Measurements from ENCODE around the gene MPL. TPM values are rescaled to one million over a fixed set of nuclear protein-coding genes. Genes with fewer than 3 reads are reported as not detected.

The MPL gene
- total RNA-seq, 6 donors from 2014 or later: 0.24 to 6.3 (median 0.74) TPM

DNA sequence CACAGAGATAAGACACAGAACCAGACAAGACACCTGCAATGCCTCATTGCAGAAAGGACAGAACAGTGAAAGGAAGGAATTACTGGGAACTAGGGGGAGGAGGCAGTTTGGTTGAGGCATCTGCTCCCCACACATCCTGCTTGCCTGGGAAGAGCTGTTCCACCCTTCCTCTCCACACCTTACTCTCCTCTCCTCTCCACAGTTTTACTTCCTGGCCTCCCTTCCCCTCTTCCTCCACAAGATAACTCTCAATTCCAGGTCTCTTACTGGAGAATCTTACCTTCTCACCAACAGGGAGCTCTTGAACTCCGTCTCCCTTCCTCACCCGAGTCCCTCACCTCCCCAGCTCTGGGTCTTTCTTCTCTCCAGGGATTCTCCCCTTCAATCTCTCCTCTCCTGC is 28.1 kb downstream of the MPL start:
- Histone ChIP-seq H3K36me3 (peaks cover 15 to 49% (median 42%) of the 10 kb centered on the region in 4 donors), H3K9me3 (no peaks in the 10 kb centered on the region), H3K4me1 (peaks cover 25 to 41% (median 31%) of the 10 kb centered on the region in 4 donors), H3K27me3 (no peaks in the 10 kb centered on the region), H3K27ac (peak overlapping the region; percentile 93 to 98 (median 98)), H3K4me3 (peak overlapping the region in 2 of 4 donors; percentile 82 to 90)
- DNase-seq (no peak), ATAC-seq (ENCODE audit: low FRiP score in 2 of 2) (no peak)
- 67 to 79% methylated on average over 2 of the region's 2 CpGs for WGBS, 2 donors
- no peak for TF ChIP-seq POLR2AphosphoS5 (IDR thresholded peaks at IDR 0.05)
- no peak for TF ChIP-seq POLR2A (IDR thresholded peaks at IDR 0.05)
- no peak for TF ChIP-seq EP300 (IDR thresholded peaks at IDR 0.05)
- TF ChIP-seq, protein P1, sequence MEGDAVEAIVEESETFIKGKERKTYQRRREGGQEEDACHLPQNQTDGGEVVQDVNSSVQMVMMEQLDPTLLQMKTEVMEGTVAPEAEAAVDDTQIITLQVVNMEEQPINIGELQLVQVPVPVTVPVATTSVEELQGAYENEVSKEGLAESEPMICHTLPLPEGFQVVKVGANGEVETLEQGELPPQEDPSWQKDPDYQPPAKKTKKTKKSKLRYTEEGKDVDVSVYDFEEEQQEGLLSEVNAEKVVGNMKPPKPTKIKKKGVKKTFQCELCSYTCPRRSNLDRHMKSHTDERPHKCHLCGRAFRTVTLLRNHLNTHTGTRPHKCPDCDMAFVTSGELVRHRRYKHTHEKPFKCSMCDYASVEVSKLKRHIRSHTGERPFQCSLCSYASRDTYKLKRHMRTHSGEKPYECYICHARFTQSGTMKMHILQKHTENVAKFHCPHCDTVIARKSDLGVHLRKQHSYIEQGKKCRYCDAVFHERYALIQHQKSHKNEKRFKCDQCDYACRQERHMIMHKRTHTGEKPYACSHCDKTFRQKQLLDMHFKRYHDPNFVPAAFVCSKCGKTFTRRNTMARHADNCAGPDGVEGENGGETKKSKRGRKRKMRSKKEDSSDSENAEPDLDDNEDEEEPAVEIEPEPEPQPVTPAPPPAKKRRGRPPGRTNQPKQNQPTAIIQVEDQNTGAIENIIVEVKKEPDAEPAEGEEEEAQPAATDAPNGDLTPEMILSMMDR (IDR thresholded peaks at IDR 0.05): no peak

DNA sequence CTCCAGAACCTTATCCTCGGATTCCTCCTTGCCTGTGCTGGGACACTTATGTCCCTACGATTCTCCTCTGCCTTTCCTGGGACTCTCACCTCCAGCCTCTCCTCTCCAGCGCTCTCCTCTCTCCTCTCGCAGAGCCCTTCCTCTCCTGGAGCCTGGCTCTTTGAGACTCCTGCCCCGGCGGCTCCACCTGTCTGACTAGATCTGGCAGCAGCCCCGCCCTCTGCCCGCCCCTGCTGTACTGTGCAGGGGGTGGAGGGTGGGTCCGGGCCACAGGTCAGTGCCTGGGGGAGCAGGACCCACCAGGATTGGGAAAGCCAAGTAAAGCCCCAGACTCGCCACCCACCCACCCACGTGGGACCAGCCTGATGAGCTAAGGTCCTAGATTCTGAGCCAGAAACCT is 28.6 kb downstream of the MPL start:
- Histone ChIP-seq H3K27me3 (no peaks in the 10 kb centered on the region), H3K4me3 (peak overlapping the region in 3 of 4 donors; percentile 82 to 90 (median 88)), H3K9me3 (no peaks in the 10 kb centered on the region), H3K27ac (peak overlapping the region; percentile 93 to 98 (median 98)), H3K4me1 (peaks cover 25 to 41% (median 31%) of the 10 kb centered on the region in 4 donors), H3K36me3 (peaks cover 15 to 44% (median 37%) of the 10 kb centered on the region in 4 donors)
- WGBS, 2 donors: 54 to 67% methylated on average over 9 to 11 of the region's 11 CpGs
- TF ChIP-seq POLR2A (IDR thresholded peaks at IDR 0.05) (peak in 1 of 4 donors; percentile 47), POLR2AphosphoS5 (IDR thresholded peaks at IDR 0.05) (peak in 1 of 2 donors; percentile 57), EP300 (IDR thresholded peaks at IDR 0.05) (no peak)
- TF ChIP-seq, protein P1 (IDR thresholded peaks at IDR 0.05): no peak
- DNase-seq (peak; percentile 83 to 87), ATAC-seq (ENCODE audit: low FRiP score in 2 of 2) (peak in 1 of 2 donors; percentile 8)

DNA sequence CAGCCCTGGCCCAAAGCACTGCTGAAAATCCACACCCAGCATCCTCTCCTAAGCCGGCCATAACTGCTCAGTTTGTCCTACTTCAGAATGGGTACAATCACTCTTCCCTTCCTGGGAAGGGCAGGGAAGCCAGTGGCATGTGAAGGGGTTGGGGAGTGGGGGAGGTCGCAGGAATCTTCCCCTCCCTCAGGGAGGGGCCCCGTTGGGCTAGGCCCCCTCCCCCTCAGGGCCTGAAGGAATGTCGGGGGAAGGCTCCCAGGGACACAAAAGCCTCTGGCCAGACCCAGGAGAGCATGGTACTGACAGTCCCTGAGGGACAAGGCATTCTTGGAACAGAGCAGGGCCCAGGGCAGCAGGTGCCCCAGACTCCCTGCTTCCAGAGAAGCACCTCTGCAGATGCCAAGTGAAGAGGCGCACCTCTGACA is 29.0 kb downstream of the MPL start:
- TF ChIP-seq EP300 (IDR thresholded peaks at IDR 0.05) (no peak), POLR2AphosphoS5 (IDR thresholded peaks at IDR 0.05) (peak in 1 of 2 donors; percentile 2)
- Histone ChIP-seq H3K4me1 (peaks cover 25 to 41% (median 31%) of the 10 kb centered on the region in 4 donors), H3K27me3 (no peaks in the 10 kb centered on the region), H3K4me3 (peak overlapping the region; percentile 68 to 90 (median 85)), H3K36me3 (peaks cover 15 to 40% (median 34%) of the 10 kb centered on the region in 4 donors), H3K9me3 (no peaks in the 10 kb centered on the region), H3K27ac (peak overlapping the region; percentile 93 to 98 (median 98))
- 28% methylated on average over 5 of the region's 5 CpGs; no CpG with 5 or more reads in 1 of the 2 donors for WGBS, 2 donors
- DNase-seq (no peak), ATAC-seq (ENCODE audit: low FRiP score in 2 of 2) (no peak)

DNA sequence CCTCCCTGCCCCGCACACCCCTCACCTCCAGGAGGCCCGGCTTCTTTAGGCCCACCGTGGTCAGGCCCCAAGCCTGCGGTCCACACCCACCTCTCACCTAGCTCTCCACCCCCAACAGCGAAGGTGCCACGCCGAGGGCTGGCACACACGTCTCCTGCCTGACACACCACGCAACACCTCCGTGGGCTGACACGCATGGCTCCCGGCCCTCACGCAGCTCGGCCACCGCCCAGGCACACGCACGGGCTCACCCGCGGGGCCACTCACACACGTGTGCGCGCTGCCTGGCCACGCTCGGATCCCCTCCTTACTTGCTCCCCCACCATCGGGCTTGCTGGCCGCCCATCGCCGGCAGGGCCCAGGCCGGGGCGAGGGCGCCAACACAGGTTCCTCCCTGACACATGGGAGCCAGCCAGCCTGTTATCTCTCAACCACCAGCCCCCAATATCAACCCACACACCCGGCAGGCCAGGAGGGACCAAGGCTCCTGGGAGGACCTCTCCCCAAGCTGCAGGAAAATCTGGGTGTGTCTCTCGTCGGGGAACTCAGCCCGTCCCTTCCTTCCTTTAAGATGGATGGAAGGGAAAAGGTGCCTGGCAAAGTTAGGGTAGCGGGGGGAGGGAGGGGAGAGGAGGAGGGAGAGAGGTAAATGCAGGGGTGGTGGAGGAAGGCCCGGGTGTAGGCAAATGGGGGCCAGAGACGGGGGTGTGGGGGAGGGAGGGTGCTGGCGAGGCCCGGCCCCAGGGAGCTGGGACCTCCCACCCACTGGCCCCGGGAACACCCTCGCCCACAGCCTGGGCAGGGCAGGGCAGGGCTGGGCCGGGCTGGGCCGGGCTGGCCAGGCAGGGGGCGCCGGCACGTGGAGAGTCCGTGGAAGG is 29.6 kb downstream of the MPL start:
- peaks cover 15 to 33% (median 28%) of the 10 kb centered on the region in 4 donors for H3K36me3 ChIP-seq
- ATAC-seq (ENCODE audit: low FRiP score in 2 of 2) (peak; percentile 78 to 81), DNase-seq (peak; percentile 30 to 88)
- 0% methylated on average over 17 to 37 of the region's 48 CpGs for WGBS, 2 donors
- no peaks in the 10 kb centered on the region for H3K27me3 ChIP-seq
- H3K9me3 ChIP-seq: no peaks in the 10 kb centered on the region
- H3K27ac ChIP-seq: peak overlapping the region; percentile 93 to 98 (median 98)
- H3K4me1 ChIP-seq: peaks cover 25 to 41% (median 31%) of the 10 kb centered on the region in 4 donors
- no peak for TF ChIP-seq POLR2AphosphoS5 (IDR thresholded peaks at IDR 0.05)
- TF ChIP-seq POLR2A (IDR thresholded peaks at IDR 0.05): peak in 1 of 4 donors; percentile 6
- TF ChIP-seq, protein P1 (IDR thresholded peaks at IDR 0.05): no peak
- peak overlapping the region; percentile 68 to 90 (median 85) for H3K4me3 ChIP-seq

Measured in upper lobe of left lung (tissue), 6 donors.